Astrocyte (in vitro differentiated cells and primary cell): ENCODE results near the gene AK8. TPM values are rescaled to one million over a fixed set of nuclear protein-coding genes. Genes with fewer than 3 reads are reported as not detected.

Experiments
- DNase-seq: peaks from one replicate; pipeline ENCODE4 v3.0.0-alpha.2; 2010; ENCODE audit warnings: low read depth
- FAIRE-seq: peaks from 2 replicates; lab custom pipeline; 2011; peaks lifted over from hg19 to GRCh38; lab: Jason Lieb, UNC
- H2AFZ ChIP-seq: 2 replicates; pipeline ENCODE4 v1.6.0; 2012; ENCODE audit warnings: low read depth, low read length, inconsistent platforms
- H3K27ac ChIP-seq: 2 replicates; pipeline ENCODE4 v1.5.1; 2011; ENCODE audit warnings: low read depth, low read length, inconsistent platforms
- H3K27me3 ChIP-seq: 2 replicates; pipeline ENCODE4 v1.6.0; 2011; ENCODE audit warnings: low read length, inconsistent platforms; ENCODE audit not compliant: insufficient read depth
- H3K36me3 ChIP-seq: 2 replicates; pipeline ENCODE4 v1.5.1; 2011; ENCODE audit warnings: low read length, inconsistent platforms; ENCODE audit not compliant: insufficient read depth
- H3K4me1 ChIP-seq: 2 replicates; pipeline ENCODE4 v1.5.1; 2011; ENCODE audit warnings: low read length, inconsistent platforms; ENCODE audit not compliant: insufficient read depth
- H3K4me2 ChIP-seq: 2 replicates; pipeline ENCODE4 v1.6.0; 2012; ENCODE audit warnings: low read length, inconsistent platforms
- H3K4me3 ChIP-seq: 2 replicates; pipeline ENCODE4 v1.5.1; 2011; ENCODE audit warnings: low read depth, mild to moderate bottlenecking, low read length, inconsistent platforms; ENCODE audit not compliant: insufficient read depth
- H3K79me2 ChIP-seq: 2 replicates; pipeline ENCODE4 v1.6.0; 2012; ENCODE audit warnings: mild to moderate bottlenecking, low read length, inconsistent platforms; ENCODE audit not compliant: insufficient read depth
- H3K9ac ChIP-seq: 2 replicates; pipeline ENCODE4 v1.6.0; 2012; ENCODE audit warnings: mild to moderate bottlenecking, low read length, inconsistent platforms
- H3K9me3 ChIP-seq: 2 replicates; pipeline ENCODE4 v1.5.1; 2012; ENCODE audit warnings: low read depth, mild to moderate bottlenecking, low read length, inconsistent platforms; ENCODE audit not compliant: insufficient read depth
- H4K20me1 ChIP-seq: 2 replicates; pipeline ENCODE4 v1.6.0; 2012; ENCODE audit warnings: low read length, inconsistent platforms; ENCODE audit not compliant: insufficient read depth
- H3K27ac Mint-ChIP-seq: one replicate; pipeline ENCODE4 v1.8.0; 2021; ENCODE audit warnings: mild to moderate bottlenecking, mixed read lengths; ENCODE audit not compliant: unreplicated experiment
- H3K27me3 Mint-ChIP-seq: one replicate; pipeline ENCODE4 v1.8.0; 2021; ENCODE audit warnings: low read depth, mixed read lengths; ENCODE audit not compliant: unreplicated experiment
- H3K36me3 Mint-ChIP-seq: one replicate; pipeline ENCODE4 v1.8.0; 2021; ENCODE audit warnings: low read depth, mixed read lengths; ENCODE audit not compliant: unreplicated experiment
- H3K4me1 Mint-ChIP-seq: one replicate; pipeline ENCODE4 v1.8.0; 2021; ENCODE audit warnings: low read depth, mixed read lengths; ENCODE audit not compliant: unreplicated experiment
- H3K4me3 Mint-ChIP-seq: one replicate; pipeline ENCODE4 v1.8.0; 2021; ENCODE audit warnings: mild to moderate bottlenecking, moderate library complexity, mixed read lengths; ENCODE audit not compliant: unreplicated experiment
- H3K9me3 Mint-ChIP-seq: one replicate; pipeline ENCODE4 v1.8.0; 2021; ENCODE audit warnings: mild to moderate bottlenecking, mixed read lengths; ENCODE audit not compliant: unreplicated experiment
- CTCF ChIP-seq: IDR thresholded peaks from 2 replicates; pipeline ENCODE4 v1.5.1; 2011; ENCODE audit warnings: low read depth, mild to moderate bottlenecking, inconsistent platforms, low read length, moderate library complexity; ENCODE audit not compliant: insufficient read depth
- EZH2 ChIP-seq: IDR thresholded peaks from 2 replicates; pipeline ENCODE4 v1.6.1; 2012; ENCODE audit warnings: mild to moderate bottlenecking, low read length, inconsistent platforms; ENCODE audit not compliant: insufficient read depth
- total RNA-seq: library from RNA; stranded (reverse); gene quantifications from 2 replicates; pipeline ENCODE4 v1.2.1, GENCODE V29; 2021

AK8 gene
- total RNA-seq, 1 donor from 2014 or later, result 0.27 TPM

- Histone ChIP-seq H3K36me3 (no peaks in the 10 kb centered on the region), H3K79me2 (no peaks in the 10 kb centered on the region), H2AFZ (no peak overlapping the region), H3K9me3 (no peaks in the 10 kb centered on the region), H3K27me3 (no peaks in the 10 kb centered on the region), H3K27ac (no peak overlapping the region), H3K4me1 (no peaks in the 10 kb centered on the region), H3K9ac (no peak overlapping the region), H4K20me1 (no peaks in the 10 kb centered on the region), H3K4me3 (no peak overlapping the region), H3K4me2 (no peak overlapping the region)
- Mint-ChIP-seq H3K27me3 (peaks cover 22% of the 10 kb centered on the region), H3K27ac (no peak overlapping the region), H3K9me3 (peaks cover 9% of the 10 kb centered on the region), H3K4me1 (peaks cover 4% of the 10 kb centered on the region), H3K36me3 (no peaks in the 10 kb centered on the region), H3K4me3 (no peak overlapping the region)
- no peak for FAIRE-seq
- DNase-seq, result no peak
- TF ChIP-seq CTCF (no peak), EZH2 (no peak)
Observed at GRCh38 chr9:132787748-132788159, 90.3 kb downstream of the AK8 start.

DNA sequence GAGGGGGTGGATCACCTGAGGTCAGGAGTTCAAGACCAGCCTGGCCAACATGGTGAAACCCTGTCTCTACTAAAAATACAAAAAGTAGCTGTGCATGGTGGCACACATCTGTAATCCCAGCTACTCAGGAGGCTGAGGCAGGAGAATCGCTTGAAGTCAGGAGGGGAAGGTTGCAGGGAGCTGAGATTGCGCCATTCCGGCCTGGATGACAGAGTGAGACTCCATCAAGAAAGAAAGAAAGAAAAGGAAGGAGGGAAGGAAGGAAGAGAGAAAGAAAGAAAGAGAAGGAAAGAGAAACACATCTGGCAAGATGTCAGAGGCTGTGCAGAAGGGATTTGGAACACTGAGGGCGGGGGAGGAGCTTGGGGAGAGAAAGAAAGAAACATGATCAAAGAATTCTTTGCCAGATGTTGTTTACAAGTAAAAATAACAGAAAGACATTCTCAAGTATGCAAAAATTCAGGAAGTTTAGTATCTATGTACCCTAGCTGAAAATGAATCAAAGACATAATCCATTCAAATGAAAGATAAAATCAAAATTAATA lies 93.7 kb downstream of the AK8 start:
- no peaks in the 10 kb centered on the region for H3K9me3 Mint-ChIP-seq
- Histone ChIP-seq H3K79me2 (no peaks in the 10 kb centered on the region), H4K20me1 (no peaks in the 10 kb centered on the region), H3K27me3 (peaks cover 14% of the 10 kb centered on the region), H3K27ac (no peak overlapping the region), H3K9me3 (no peaks in the 10 kb centered on the region), H3K36me3 (no peaks in the 10 kb centered on the region), H3K9ac (no peak overlapping the region), H3K4me1 (no peaks in the 10 kb centered on the region), H3K4me2 (no peak overlapping the region), H2AFZ (no peak overlapping the region), H3K4me3 (no peak overlapping the region)
- DNase-seq, result no peak
- H3K27ac Mint-ChIP-seq, result no peak overlapping the region
- no peaks in the 10 kb centered on the region for H3K36me3 Mint-ChIP-seq
- TF ChIP-seq EZH2, result no peak
- peaks cover 11% of the 10 kb centered on the region for H3K4me1 Mint-ChIP-seq
- peaks cover 17% of the 10 kb centered on the region for H3K27me3 Mint-ChIP-seq
- no peak for FAIRE-seq
- H3K4me3 Mint-ChIP-seq, result no peak overlapping the region

- no peak overlapping the region for H3K4me3 Mint-ChIP-seq
- H3K27me3 Mint-ChIP-seq, result peaks cover 19% of the 10 kb centered on the region
- no peaks in the 10 kb centered on the region for H3K36me3 ChIP-seq
- TF ChIP-seq CTCF (no peak), EZH2 (no peak)
- H3K4me3 ChIP-seq, result no peak overlapping the region
- no peak overlapping the region for H3K4me2 ChIP-seq
- H3K36me3 Mint-ChIP-seq, result no peaks in the 10 kb centered on the region
- peaks cover 9% of the 10 kb centered on the region for H3K4me1 Mint-ChIP-seq
- no peaks in the 10 kb centered on the region for H3K9me3 ChIP-seq
- no peak for FAIRE-seq
- H2AFZ ChIP-seq, result no peak overlapping the region
- DNase-seq, result no peak
- H3K4me1 ChIP-seq, result no peaks in the 10 kb centered on the region
- no peaks in the 10 kb centered on the region for H3K79me2 ChIP-seq
- peaks cover 14% of the 10 kb centered on the region for H3K27me3 ChIP-seq
- no peak overlapping the region for H3K27ac ChIP-seq
- H3K9me3 Mint-ChIP-seq, result no peaks in the 10 kb centered on the region
- H4K20me1 ChIP-seq, result no peaks in the 10 kb centered on the region
- no peak overlapping the region for H3K9ac ChIP-seq
- H3K27ac Mint-ChIP-seq, result no peak overlapping the region
Observed at GRCh38 chr9:132783006-132783405, 95.1 kb downstream of the AK8 start.
